SHP77 (cell line): ENCODE measurements around the gene CENPE.

Source experiments
- DNase-seq, 2 experiments: peaks; one replicate each; lab custom pipeline; 2025; lab: John Stamatoyannopoulos, UW

The CENPE gene

DNA sequence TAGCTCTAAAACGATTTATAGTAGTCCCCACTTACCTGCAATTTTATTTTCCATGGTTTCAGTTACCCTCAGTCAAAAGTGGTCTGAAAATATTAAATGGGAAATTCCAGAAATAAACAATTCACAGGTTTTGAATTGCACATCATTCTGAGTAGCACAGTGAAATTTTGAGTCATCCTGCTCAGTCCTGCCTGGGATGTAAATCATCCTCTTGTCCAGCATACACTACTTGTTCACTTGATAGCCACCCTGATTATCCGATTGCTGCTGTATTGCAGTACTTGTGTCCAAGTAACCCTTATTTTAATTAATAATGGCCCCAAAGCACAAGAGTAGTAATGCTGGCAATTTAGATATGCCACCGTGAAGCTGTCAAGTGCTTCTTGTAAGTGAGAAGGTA is 75.0 kb downstream of the CENPE start:
- DNase-seq = no peak

DNA sequence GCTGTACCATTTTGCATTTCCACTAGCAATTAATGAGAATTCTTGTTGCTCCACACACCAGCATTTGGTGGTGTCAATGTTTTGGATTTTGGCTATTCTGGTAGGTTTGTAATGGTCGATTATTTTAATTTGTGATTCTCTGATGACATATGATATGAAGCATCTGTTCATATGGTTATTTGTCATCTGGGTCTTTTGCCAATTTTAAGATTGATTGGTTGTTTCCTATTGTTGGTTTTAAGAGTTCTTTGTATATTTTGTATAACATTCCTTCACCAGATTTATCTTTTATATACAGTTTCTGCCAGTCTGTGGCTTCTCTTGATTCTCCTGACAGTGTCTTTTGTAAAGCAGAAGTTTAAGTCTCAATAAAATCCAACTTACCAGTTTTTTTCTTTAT is 80.0 kb downstream of the CENPE start:
- DNase-seq = no peak

DNA sequence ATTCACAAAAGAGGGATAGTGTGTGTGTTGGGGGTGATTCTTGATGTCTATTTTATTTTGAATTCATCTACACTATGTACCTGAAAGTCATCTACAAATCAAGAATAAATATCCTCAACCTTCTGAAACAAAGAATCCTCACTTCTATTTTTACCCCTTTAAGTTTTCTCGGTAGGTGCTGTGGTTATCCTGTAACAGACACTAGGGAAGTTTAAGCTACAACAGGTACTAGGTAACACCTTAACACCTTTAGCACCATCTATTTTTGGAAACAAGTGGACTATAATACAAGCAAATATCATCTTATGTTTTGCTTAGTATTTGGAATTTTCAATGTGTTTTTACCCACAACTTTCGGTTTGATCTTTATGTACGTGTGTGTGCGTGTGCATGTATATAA is 86.5 kb downstream of the CENPE start:
- DNase-seq = no peak

DNA sequence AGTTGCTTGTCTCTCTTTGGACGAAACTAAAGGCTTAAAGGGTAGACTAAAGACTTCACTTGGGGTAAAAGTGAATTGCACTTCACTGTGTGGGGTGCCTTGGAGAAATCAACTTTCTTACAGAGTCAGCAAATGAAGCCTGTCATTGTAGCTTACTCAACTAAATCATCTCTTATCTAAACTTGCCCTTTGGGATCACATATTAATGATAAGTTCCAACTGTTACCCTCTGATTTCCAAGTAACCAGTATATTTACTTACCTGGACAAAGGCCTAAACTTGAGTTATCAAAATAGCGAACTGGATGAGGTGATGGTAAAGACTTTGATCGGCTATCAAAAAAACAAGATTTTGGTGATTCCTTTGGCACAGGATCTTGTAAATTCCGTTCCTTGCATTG is 89.6 kb downstream of the CENPE start:
- no peak for DNase-seq

DNA sequence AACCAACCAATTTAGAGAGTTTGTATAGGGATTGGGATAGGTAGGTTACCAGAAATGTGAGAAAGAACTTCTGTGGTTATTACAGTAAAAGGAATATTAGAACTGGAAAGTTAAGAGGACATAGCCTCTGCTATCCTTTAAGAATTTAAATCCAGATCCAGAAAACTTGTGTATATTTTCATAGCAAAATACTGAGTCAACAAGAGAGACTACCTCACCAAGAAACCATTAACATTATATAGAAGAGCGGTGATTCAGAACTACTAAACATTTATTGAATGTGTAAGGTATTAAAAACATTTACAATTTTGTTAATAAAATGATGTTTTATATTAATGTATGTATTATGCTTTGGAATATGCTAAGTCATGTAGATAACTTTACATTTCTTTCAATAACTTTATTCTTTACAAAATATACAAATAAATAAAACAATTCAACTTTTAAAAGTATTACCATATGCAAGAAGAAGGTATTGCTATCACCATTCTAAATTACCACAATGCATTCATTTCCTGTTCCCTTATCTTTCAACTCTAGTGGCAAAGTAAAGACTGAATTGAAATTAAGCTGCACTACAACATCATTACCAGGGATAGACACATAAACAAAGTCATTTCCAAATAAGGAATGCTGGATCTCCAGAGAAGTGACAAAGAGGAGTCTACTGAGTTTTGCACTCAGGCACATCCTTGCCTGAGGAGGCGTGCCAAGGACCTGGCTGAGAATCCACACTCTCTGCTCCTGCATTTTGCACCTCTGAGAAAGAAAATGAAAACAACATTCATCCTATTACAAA is 92.4 kb downstream of the CENPE start:
- no peak for DNase-seq

DNA sequence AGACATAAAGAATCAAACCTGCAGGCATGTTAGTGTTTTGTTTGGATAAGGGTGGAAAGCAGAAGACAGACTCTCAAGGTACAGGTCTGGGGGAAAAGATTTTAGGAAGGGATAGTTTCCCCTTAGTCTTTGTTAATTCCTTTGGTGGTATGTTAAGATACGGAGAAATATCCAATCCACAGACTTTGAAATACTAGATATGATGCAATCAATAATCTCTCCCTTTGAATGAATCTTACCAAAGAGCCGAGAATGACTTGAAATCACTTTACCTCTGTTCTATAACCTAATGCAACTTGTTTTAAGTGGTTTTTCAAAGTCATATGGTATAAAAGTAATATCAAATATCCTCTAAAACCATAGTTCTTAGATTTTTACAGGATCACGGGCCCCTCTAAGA is 93.3 kb downstream of the CENPE start:
- no peak for DNase-seq

DNA sequence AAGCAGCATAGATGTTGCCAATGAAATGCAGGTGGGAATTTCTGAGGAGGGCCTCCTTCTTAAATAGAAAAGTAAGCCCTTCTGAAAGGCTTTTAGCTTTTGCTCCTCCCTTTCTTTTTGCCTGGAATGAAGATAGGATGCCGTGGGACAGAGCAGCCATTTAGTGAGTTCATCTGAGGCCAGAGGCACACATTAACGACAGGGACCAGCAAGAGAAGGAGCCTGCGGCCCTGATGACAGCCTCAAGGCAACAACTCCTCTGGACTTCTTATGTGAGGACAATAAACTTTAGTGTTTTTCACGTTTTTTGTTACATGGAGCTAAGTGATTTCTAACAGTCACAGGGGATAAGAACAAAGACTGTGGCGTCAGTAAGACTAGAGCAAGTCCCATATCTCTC is 97.5 kb downstream of the CENPE start:
- no peak for DNase-seq

DNA sequence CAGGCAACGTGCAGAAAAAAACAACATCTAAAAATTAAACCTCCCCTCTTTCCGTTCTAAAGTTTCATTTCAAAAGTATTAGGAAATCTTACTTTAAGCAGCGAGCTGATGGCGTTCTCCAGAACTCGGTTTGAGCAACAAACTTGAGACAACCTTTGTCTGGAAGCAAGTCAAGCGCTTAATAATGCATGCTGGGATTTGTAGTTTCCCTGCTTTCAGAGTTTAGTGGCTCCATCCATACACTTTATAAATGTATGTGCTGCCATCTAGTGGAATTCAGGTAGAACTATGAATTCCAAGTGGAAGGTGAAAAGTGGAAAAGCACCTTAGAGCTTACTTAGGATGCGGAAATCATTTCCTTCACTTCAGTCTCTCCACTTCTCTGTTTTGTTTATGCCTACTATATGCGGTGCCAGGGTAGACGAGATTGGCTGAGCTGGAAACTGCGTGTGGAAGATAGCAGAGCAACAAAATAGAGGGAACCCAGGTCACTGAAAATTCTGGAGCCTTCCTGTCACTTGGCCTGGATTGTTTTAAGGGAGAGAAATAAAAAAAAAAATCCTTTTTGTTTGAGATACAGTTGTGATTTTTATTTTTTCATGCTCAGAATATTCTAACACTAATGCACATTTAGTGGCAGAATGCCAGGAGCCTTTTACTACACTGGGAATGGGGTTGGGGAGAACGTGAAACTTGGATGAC is 98.3 kb downstream of the CENPE start, which contains the start of gene BDH2:
Gene BDH2 (minus strand): TSS at position 144 of the 702 bp plus-strand sequence. CDS start 3,580 bp downstream, outside the sequence.
- DNase-seq = peak; percentile 51 to 67

DNA sequence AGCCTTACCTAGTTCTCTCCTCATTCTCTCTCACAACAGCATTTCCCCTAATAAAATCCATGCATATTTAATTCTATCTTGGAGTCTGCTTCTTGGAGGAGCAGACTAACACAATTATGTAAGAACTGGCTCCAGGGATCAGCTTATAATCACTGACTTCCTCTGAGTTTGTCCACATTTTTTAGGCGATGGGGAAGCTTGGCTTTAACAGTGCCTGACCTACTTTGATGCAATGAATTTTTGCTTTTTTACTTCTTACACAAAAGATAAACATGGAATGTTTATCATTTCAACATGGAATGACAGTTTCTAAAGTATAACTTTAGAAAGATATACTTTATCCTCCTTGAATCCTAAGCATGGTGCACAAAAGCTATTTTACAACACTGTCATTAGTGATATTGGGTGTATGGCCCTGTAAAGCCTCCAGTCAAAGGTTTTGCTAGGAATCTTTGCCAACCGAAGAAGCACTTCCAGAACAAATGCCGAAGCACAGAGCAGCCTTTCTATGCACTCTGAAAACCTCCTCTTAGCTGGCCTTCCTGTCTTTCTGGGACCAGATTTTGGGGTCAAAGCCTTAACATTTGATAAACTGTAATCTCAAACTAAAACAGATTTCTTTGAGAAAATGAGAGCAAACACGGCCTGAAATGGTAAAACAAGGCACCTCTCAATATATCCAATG is 99.2 kb downstream of the CENPE start:
- no peak for DNase-seq

DNA sequence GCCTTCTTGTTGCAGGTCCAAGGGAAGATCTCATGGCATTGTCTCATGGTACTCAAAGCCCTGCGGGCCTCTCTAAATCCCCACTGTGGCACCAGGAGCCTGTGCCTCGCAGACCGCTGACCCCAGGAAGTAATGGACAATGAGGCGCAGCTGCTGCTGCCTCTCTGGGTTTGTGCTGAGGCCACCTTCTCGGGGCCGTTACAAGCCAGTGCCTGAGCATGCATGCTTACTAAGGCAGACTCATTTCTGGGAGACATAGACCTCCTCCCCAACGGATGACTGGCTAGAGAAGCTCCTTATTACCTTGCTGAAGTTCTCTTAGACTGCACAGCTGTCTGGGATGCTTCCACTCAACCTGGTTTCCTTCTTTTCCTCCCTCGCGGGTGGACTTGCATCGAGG is 99.8 kb downstream of the CENPE start:
- peak in 1 of 2 experiments; percentile 3 for DNase-seq

DNA sequence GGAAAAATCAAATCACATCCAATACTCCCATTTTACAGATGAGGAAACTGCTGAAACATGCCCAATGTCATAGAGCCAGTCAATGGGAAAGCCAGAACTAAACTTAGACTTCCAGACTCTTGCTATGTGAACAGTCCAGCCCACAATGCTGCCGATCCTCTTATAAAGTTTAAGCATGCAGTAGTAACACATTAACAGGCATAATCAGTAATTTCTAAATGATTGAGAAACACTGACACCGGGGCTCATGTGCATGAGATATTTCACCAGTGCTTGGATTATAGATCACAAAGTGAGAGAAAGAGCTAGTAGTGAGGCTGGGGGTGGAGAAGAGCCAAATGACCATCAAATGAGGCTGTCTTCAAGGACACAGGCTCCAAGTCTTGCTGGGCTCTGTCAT is 101.0 kb downstream of the CENPE start:
- no peak for DNase-seq

DNA sequence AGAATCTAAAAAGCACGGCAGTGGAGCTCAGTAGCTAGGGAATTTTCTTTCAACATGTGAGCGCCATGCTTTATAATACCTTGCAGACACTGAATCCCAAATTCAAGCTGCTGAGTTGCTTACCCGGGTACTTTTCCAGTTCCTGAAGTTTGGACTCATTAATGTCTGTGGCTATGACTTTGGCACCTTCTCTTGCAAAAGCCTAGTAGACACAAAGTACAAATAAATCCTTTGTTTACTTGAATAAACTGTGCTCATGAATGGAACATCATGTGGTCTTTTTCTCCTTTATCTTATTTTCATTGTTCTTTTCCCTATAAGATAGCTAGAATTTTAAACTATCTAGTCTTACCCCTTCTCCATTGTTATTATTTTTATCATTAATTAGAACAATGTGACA is 103.1 kb downstream of the CENPE start:
- DNase-seq = no peak

DNA sequence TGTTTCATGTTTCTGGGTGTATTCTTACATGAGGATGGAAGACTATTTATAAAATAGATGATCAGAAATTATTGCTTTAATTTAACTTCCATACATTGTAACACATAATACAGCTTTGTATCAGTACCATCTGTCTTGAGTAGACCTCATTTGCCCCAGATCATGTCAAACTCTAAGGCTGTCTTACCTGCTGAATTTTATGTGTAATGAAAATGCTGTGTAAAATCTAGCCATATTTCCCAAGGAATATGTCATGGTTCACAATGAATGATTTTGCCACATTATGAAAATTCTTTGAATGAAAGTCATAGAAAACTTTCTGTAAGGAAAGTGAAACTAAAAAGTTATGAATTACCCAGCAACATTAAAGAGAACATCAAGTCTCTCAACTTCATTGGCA is 105.9 kb downstream of the CENPE start:
- DNase-seq = no peak

DNA sequence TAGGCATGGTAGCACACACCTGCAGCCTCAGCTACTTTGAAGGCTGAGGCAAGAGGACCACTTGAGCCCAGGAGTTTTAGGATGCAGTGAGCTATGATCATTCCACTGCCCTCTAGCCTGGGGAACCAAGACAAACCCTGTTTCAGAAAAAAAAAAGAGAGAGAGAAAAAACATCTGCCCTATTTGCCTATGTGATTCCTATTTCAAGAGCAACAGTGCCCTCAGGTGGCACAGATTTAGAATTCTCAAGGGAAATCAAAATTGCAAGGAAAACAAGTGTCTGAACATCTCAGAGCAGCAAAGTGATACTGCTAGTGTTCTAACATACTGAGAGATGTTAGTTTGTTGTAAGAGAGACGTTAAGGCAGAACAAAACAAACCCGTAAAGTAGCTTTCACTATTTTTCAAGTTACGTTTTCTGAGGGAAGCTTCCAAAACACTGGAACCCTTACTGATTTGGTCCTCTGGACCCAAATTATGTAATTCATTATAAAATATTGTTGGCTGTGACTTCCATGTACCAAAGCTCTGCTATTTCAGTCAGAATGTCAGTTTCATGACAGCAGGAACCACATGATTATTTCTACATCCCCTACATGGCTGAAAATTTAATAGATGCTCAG is 106.4 kb downstream of the CENPE start:
- peak in 1 of 2 experiments; percentile 39 for DNase-seq

DNA sequence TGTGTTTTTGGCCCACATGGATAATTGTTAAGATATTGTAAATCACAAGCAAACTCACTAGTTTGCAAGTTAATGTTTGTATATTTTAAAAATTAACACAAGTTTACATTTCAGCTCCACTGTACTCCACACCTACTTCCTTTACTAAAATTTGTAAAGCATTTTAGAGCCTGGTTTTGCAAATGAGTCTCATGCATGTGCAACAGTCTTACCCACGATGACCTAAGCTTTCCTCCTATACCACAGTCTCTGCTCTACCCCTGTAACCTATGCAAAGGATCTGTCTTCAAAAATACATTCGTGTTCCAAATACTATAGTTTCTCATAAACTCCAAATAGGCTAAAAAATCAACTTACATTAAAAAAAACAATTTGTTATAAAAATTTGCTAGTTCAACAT is 108.7 kb downstream of the CENPE start:
- no peak for DNase-seq

DNA sequence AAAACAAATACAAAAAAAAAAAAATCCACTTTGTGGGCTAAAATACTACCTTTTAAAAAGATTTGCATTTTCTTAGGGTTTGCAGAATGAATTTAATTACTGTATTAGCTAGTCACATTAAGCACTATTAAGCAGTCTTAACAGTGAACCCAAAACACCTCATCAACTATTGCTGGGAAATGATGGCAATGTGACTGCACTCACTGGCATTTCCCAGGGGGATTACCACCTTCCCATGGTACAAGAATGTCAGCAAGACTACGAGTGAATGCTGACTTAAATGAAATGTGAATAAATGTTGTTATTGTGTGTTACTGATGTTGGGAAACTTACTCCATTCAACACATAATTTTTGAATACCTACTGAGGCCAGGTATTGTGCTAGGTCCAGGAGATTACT is 111.6 kb downstream of the CENPE start:
- DNase-seq = no peak

DNA sequence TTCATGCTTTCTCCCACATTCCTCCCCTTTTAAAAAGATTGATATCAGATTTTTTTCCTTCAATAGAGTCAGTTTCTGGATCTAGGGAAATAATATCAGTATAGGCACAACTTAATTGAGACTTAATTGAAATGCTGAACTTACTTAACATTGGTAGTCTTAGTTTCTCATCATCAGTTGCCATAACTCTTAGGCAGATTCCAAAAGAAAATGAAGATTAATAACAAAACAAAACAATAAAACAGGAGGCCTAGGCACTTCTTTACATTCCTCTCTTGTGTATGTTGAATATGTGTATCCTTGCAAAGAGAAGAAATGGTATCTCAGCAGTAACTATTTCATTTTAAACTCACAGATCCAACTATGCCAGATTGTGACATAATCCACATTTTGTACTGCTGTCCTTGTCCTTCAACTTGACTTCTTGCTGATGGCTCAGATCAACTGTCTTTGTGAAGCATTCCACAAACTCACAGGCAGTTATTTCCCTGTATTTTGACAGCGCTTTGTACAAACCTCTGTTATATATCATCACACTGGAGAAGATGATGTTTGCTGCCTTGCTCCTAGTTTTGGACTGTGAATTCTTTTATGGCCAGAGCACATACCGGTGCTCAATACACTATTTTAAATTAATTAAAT is 112.5 kb downstream of the CENPE start:
- DNase-seq = no peak

DNA sequence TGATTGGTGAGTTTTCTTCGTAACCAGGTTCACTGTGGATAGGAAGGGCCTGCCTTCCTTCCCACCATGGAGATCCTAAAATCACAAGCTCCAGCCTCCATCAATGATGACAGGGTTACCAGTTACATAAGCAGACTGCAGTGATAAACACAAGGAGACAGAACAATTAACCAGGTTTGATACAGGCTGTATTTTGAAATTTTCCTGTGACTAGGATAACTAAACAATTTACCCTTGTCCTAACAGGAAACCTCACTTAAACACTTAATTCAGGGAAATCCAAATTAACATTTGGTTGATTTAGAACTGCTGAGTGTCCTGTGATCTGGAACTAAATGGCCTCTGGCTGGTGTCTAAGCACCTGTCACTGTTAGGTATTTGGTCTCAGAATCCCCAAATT is 118.5 kb downstream of the CENPE start:
- no peak for DNase-seq

DNA sequence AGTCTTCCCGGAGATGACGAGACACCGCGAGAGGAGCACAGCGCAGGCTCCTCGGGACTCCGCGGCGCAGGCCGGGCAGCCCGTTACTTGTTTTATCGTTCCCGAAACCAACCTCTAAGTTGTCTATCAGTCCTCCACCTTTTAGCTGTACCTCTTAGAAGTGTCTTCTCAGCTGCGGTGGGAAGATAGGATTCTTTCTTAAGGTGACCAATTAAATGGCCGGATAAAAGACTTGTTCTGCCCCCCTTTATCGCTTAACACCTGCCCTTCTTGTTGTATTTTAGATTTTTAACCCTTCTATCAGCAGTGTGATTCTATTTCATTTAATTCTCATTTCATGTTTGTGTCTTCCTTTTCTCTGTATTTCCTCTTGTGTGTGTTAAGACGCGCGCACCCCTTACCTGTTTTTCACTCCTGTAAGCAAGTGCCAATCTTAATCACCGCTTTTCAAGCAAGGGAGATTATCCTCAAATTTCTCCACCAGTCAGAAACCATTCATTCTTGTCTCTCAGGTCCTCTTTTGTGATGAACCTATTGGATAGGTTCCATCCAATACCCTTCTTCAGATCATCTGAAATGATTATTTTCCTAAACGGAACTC is 121.3 kb downstream of the CENPE start, which contains the start of gene SLC9B2:
Gene SLC9B2 (minus strand): TSS at position 15 of the 601 bp plus-strand sequence. CDS start 9,211 bp downstream, outside the sequence.
- DNase-seq = peak in 1 of 2 experiments; percentile 14

DNA sequence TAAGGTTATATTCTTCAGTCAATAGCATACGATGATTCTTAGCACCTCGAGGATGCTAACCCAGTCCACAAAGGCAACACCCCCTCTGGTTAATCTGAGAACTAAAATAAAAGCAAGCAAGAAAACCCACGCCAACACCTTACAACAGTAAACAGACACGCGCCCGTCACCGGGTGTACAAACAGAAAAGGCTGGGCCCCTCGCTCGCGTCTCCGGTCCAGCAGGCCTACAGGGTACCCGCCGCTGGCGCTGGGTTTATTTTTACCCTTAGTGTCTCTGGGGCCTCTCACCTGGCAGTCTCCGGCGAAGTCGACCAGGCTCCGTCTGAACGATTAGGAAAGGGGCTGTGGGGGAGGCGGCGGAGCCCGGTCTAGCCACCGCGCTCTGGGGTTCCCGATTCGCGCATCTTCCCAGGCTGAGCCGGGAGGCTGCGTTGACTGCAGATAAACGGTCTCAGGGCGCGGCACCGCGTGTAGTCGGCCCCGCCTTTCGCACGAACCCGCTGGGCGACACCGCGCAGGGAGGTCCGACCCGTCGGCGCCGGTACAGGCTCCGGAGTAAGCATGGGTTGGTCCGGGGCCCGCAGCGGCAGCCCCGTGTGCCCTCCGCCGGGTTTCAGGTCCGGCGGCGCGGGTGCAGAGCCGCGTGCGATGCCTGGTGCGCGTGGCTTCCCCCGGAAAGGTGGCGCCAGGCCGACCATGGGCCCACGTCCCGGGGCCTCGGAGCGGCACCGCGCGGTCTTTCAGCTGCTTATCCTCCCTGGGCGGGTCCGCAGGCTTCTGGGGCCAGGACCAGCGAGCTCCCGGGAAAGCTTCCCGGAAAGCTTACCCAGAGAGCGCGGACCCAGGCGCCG is 122.0 kb downstream of the CENPE start:
- DNase-seq = peak; percentile 2 to 48
